ENCODE data around the gene LTBP1. TPM values are rescaled to one million over a fixed set of nuclear protein-coding genes. Genes with fewer than 3 reads are reported as not detected.

Gene LTBP1
- polyA plus RNA-seq, 1 experiment, result 124 TPM

DNA sequence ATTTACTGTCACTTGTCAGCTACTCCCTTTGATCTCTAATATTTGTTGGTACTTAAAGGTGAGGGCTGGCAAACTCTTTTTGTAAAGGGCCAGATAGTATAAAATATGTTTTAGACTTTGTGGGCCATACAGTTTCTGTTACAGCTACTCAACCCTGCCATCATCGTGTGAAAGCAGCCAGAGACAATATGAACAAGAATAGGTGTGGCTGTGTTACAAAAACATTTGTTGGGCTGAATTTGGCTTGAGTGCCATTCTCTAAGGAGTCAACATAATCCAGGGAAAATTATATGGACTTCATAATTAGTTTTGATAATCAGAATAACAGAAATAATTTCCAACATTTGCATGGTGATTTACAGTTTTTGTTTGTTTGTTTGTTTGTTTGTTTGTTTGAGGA is 190.6 kb downstream of the LTBP1 start:
- Histone ChIP-seq H3K27me3 (ENCODE audit: control insufficient read depth, insufficient read depth, low read length) (no peaks in the 10 kb centered on the region), H3K4me3 (ENCODE audit: low read depth, low read length) (no peak overlapping the region), H3K36me3 (ENCODE audit: control insufficient read depth, insufficient read depth, low read length) (no peaks in the 10 kb centered on the region)
- ChIA-PET CTCF (interaction anchor here (1.1 to 1.5 kb wide), 2 partner anchors 13 to 24 kb away, joined by 3 read pairs; no protein-coding TSS in a partner anchor), POLR2A (no interaction called here)
- TF ChIP-seq CTCF (IDR thresholded peaks at IDR 0.05; ENCODE audit: insufficient read depth, low read depth, low read length), result no peak
- no peak for DNase-seq (ENCODE audit: low read depth)

DNA sequence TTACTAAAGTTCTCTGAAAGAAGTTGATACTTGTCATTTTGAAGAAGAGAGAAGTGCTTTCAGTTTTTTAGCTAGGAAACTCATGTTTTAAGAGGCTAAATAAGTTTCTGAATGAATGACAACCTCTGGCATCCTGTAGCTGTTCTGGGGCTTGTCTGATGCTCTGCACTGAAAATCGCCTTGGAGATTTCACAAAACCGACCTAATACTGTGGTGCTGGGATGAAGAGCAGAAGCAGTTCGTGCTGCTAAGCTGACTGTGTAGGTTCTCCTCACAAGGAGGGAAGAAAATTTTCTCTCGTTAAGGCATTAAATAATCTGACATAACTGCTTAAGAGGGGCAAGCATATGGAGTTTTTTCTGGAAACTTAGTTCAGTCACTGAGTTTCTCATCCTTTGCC is 193.2 kb downstream of the LTBP1 start:
- H3K4me3 ChIP-seq (ENCODE audit: low read depth, low read length), result no peak overlapping the region
- DNase-seq (ENCODE audit: low read depth), result no peak
- CTCF ChIA-PET, result no interaction called here
- TF ChIP-seq CTCF (IDR thresholded peaks at IDR 0.05; ENCODE audit: insufficient read depth, low read depth, low read length), result no peak
- POLR2A ChIA-PET, result no interaction called here
- no peaks in the 10 kb centered on the region for H3K27me3 ChIP-seq (ENCODE audit: control insufficient read depth, insufficient read depth, low read length)
- H3K36me3 ChIP-seq (ENCODE audit: control insufficient read depth, insufficient read depth, low read length), result no peaks in the 10 kb centered on the region

- no peaks in the 10 kb centered on the region for H3K36me3 ChIP-seq (ENCODE audit: control insufficient read depth, insufficient read depth, low read length)
- CTCF ChIA-PET, result interaction anchor here (0.9 kb wide), 1 partner anchor 26 kb away, joined by 3 read pairs; no protein-coding TSS in a partner anchor
- POLR2A ChIA-PET, result no interaction called here
- DNase-seq (ENCODE audit: low read depth), result no peak
- H3K4me3 ChIP-seq (ENCODE audit: low read depth, low read length), result no peak overlapping the region
- no peaks in the 10 kb centered on the region for H3K27me3 ChIP-seq (ENCODE audit: control insufficient read depth, insufficient read depth, low read length)
- TF ChIP-seq CTCF (IDR thresholded peaks at IDR 0.05; ENCODE audit: insufficient read depth, low read depth, low read length), result no peak
These were observed 194.7 kb downstream of the LTBP1 start for GRCh38 chr2:33141476-33141875.

GRCh38 chr2:33142810-33143209 is 196.1 kb downstream of the LTBP1 start:
- no peak for TF ChIP-seq CTCF (IDR thresholded peaks at IDR 0.05; ENCODE audit: insufficient read depth, low read depth, low read length)
- H3K36me3 ChIP-seq (ENCODE audit: control insufficient read depth, insufficient read depth, low read length), result no peaks in the 10 kb centered on the region
- no peaks in the 10 kb centered on the region for H3K27me3 ChIP-seq (ENCODE audit: control insufficient read depth, insufficient read depth, low read length)
- ChIA-PET POLR2A (no interaction called here), CTCF (no interaction called here)
- no peak overlapping the region for H3K4me3 ChIP-seq (ENCODE audit: low read depth, low read length)
- DNase-seq (ENCODE audit: low read depth), result no peak

DNA sequence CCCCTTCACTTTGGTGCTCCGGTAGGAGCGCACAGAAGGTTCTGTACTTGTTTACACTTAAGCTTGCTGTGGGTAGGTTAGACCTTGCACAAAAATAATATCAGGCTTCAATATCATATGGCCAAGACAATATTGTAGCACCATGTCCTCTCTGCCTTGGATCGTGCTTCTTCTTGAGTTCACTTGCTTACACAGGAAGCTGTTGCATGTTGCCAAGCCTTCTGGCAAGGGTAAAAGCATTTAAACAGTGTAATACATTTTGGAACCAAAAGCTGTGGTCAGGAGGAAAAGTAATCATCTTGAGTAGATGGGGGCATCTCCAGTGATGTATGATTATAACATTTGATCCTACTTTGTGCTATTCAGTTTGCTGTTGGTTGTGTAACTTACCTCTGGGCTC is 197.5 kb downstream of the LTBP1 start:
- H3K4me3 ChIP-seq (ENCODE audit: low read depth, low read length), result no peak overlapping the region
- H3K36me3 ChIP-seq (ENCODE audit: control insufficient read depth, insufficient read depth, low read length), result no peaks in the 10 kb centered on the region
- no peak for DNase-seq (ENCODE audit: low read depth)
- POLR2A ChIA-PET, result no interaction called here
- CTCF ChIA-PET, result interaction anchor here (0.7 kb wide), 1 partner anchor 11 kb away, joined by 3 read pairs; no protein-coding TSS in a partner anchor
- H3K27me3 ChIP-seq (ENCODE audit: control insufficient read depth, insufficient read depth, low read length), result no peaks in the 10 kb centered on the region
- TF ChIP-seq CTCF (IDR thresholded peaks at IDR 0.05; ENCODE audit: insufficient read depth, low read depth, low read length), result no peak

Measured in BJ (cell line).